GM10266 (cell line): Measurements from ENCODE around the gene CTIF.

Experiments
- DNase-seq: peaks from one replicate; pipeline ENCODE4 v3.0.0; 2012; ENCODE audit errors: extremely low spot score
- CTCF ChIP-seq: IDR thresholded peaks from 2 replicates; pipeline ENCODE4 v1.5.1; 2012; ENCODE audit warnings: mild to moderate bottlenecking, low read depth; ENCODE audit not compliant: control insufficient read depth, insufficient read depth; ENCODE audit errors: missing control alignments

CTIF gene

GRCh38 chr18:48569915-48570264 is 31.1 kb downstream of the CTIF start:
- TF ChIP-seq CTCF = no peak
- DNase-seq = no peak

- no peak for DNase-seq
- TF ChIP-seq CTCF = no peak
These were observed 31.5 kb downstream of the CTIF start for GRCh38 chr18:48570313-48570712.

- no peak for DNase-seq
- TF ChIP-seq CTCF = no peak
These were observed 33.0 kb downstream of the CTIF start for GRCh38 chr18:48571639-48572384.

- DNase-seq = no peak
- no peak for TF ChIP-seq CTCF
These were observed 33.7 kb downstream of the CTIF start for GRCh38 chr18:48572402-48573126.

GRCh38 chr18:48573632-48574283 is 34.9 kb downstream of the CTIF start:
- DNase-seq = no peak

GRCh38 chr18:48574667-48575300 is 36.0 kb downstream of the CTIF start:
- DNase-seq = no peak
- TF ChIP-seq CTCF = no peak

More at GRCh38 chr18:48573632-48574283, 34.9 kb downstream of the CTIF start:
- TF ChIP-seq CTCF = no peak
